ENCODE measurements around the gene WDR90. TPM values are rescaled to one million over a fixed set of nuclear protein-coding genes. Genes with fewer than 3 reads are reported as not detected.
A peak's percentile ranks its signal among the peaks of the same experiment; 100 is the strongest.

Gene WDR90
- total and polyA plus RNA-seq, 2 of the 13 experiments (the other 11 are each of a cell fraction or from before 2014, with no cell fraction given), result 14.9 to 28.9 TPM

DNA sequence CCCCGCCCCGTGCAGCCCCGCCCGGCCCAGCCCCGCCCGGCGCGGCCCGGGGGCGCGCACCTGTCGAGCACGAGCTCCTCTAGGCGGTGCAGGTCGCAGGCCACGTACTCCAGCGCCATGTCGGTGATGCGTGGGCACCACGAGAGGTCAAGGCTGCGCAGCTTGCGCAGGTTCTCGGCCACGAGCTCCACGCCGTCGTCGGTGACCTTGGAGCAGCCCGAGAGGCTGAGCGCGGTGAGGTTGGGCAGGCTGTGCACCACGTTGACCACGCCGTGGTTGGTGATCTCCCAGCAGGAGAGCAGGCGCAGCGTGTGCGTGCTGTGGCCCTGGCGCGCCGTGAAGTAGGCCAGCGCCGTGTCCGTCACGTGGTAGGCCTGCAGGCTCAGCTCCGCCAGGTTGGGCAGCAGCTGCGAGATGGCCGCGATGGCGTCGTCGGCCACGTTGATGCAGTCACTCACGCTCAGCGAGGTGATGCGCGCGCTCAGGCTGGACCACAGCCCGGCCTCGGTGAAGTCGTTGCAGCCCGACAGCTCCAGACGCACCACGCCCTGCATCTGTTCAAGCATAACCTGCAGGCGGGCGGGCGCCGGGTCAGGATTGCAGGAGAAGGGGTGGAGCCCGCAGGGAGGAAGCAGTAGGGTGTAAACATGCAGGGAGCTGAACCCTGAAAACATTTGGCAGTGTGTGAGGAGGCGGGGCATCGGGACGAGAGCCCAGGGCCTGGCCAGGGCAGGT, 46.4 kb downstream of the WDR90 start (continued):
- TF ChIP-seq, protein P1, sequence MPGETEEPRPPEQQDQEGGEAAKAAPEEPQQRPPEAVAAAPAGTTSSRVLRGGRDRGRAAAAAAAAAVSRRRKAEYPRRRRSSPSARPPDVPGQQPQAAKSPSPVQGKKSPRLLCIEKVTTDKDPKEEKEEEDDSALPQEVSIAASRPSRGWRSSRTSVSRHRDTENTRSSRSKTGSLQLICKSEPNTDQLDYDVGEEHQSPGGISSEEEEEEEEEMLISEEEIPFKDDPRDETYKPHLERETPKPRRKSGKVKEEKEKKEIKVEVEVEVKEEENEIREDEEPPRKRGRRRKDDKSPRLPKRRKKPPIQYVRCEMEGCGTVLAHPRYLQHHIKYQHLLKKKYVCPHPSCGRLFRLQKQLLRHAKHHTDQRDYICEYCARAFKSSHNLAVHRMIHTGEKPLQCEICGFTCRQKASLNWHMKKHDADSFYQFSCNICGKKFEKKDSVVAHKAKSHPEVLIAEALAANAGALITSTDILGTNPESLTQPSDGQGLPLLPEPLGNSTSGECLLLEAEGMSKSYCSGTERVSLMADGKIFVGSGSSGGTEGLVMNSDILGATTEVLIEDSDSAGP (CRISPR knock-in tag; IDR thresholded peaks at IDR 0.05; ENCODE audit: borderline replicate concordance), result peak; percentile 73
- TF ChIP-seq, protein P2, sequence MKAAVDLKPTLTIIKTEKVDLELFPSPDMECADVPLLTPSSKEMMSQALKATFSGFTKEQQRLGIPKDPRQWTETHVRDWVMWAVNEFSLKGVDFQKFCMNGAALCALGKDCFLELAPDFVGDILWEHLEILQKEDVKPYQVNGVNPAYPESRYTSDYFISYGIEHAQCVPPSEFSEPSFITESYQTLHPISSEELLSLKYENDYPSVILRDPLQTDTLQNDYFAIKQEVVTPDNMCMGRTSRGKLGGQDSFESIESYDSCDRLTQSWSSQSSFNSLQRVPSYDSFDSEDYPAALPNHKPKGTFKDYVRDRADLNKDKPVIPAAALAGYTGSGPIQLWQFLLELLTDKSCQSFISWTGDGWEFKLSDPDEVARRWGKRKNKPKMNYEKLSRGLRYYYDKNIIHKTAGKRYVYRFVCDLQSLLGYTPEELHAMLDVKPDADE (CRISPR knock-in tag; IDR thresholded peaks at IDR 0.05), result no peak
- peak; percentile 65; the same call in 1 of the 2 replicates for TF ChIP-seq ZMAT3 (CRISPR knock-in tag; conservative IDR thresholded peaks at IDR 0.05)
- TF ChIP-seq, protein P3, sequence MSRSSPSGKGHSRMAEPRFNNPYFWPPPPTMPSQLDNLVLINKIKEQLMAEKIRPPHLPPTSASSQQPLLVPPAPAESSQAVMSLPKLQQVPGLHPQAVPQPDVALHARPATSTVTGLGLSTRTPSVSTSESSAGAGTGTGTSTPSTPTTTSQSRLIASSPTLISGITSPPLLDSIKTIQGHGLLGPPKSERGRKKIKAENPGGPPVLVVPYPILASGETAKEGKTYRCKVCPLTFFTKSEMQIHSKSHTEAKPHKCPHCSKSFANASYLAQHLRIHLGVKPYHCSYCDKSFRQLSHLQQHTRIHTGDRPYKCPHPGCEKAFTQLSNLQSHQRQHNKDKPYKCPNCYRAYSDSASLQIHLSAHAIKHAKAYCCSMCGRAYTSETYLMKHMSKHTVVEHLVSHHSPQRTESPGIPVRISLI (CRISPR knock-in tag; IDR thresholded peaks at IDR 0.05; ENCODE audit: borderline replicate concordance), result no peak
- TF ChIP-seq MEF2D (CRISPR knock-in tag; IDR thresholded peaks at IDR 0.05), result no peak
- TF ChIP-seq, protein P4, sequence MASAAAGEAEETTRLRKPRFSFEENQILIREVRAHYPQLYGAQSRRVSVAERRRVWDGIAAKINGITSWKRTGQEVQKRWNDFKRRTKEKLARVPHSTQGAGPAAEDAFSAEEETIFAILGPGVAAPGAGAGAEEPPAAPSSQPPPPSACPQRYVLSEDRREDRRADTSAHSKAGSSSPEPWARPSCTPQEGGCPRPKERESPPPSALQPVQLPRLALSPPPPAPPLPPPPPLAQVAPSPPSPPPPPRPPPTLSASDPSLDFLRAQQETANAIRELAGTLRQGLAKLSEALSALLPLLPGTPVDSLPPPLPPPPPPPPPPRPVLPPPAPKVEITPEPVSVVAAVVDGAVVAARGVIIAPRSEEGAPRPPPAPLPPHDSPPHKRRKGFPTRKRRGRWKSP (CRISPR knock-in tag; IDR thresholded peaks at IDR 0.05), result peak; percentile 3; the same call in 1 of the 2 replicates
- TF ChIP-seq, protein P5, sequence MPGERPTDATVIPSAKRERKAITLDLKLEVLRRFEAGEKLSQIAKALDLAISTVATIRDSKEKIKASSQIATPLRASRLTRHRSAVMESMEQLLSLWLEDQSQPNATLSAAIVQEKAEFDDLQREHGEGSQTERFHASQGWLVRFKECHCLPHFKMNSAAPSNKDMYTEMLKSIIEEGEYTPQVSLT (CRISPR knock-in tag; IDR thresholded peaks at IDR 0.05; ENCODE audit: borderline replicate concordance, low read depth), result no peak
- no peak for TF ChIP-seq ZNF33A (CRISPR knock-in tag; IDR thresholded peaks at IDR 0.05; ENCODE audit: borderline replicate concordance)
- peak; percentile 25; the same call in 1 of the 2 replicates for TF ChIP-seq BHLHE40 (IDR thresholded peaks at IDR 0.05; ENCODE audit: low read length)
- no peak for TF ChIP-seq JUND (CRISPR knock-in tag; IDR thresholded peaks at IDR 0.05)
- TF ChIP-seq, protein P6, sequence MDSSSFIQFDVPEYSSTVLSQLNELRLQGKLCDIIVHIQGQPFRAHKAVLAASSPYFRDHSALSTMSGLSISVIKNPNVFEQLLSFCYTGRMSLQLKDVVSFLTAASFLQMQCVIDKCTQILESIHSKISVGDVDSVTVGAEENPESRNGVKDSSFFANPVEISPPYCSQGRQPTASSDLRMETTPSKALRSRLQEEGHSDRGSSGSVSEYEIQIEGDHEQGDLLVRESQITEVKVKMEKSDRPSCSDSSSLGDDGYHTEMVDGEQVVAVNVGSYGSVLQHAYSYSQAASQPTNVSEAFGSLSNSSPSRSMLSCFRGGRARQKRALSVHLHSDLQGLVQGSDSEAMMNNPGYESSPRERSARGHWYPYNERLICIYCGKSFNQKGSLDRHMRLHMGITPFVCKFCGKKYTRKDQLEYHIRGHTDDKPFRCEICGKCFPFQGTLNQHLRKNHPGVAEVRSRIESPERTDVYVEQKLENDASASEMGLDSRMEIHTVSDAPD (CRISPR knock-in tag; IDR thresholded peaks at IDR 0.05), result no peak
- TF ChIP-seq, protein P7, sequence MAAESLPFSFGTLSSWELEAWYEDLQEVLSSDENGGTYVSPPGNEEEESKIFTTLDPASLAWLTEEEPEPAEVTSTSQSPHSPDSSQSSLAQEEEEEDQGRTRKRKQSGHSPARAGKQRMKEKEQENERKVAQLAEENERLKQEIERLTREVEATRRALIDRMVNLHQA (CRISPR knock-in tag; IDR thresholded peaks at IDR 0.05), result no peak
- TF ChIP-seq ZNF333 (CRISPR knock-in tag; IDR thresholded peaks at IDR 0.05; ENCODE audit: borderline replicate concordance), result peak; percentile 19; the same call in 1 of the 2 replicates
- TF ChIP-seq NR2C2 (CRISPR knock-in tag; IDR thresholded peaks at IDR 0.05; ENCODE audit: borderline replicate concordance), result 0 out of 2 replicates have a peak, but pooled peaks have one; percentile 24
- no peak for TF ChIP-seq FOXA1 (IDR thresholded peaks at IDR 0.05)
- TF ChIP-seq FOXA1 (CRISPR knock-in tag; IDR thresholded peaks at IDR 0.05), result peak; percentile 28
- no peak for TF ChIP-seq HHEX (CRISPR knock-in tag; IDR thresholded peaks at IDR 0.05)
- TF ChIP-seq ZNF253 (CRISPR knock-in tag; IDR thresholded peaks at IDR 0.05; ENCODE audit: borderline replicate concordance), result peak; percentile 92; the same call in 1 of the 2 replicates
- no peak for TF ChIP-seq BRD4 (CRISPR knock-in tag; IDR thresholded peaks at IDR 0.05)
- peak; percentile 50; the same call in 1 of the 2 replicates for TF ChIP-seq SMAD1 (CRISPR knock-in tag; IDR thresholded peaks at IDR 0.05; ENCODE audit: borderline replicate concordance, low read depth)
- TF ChIP-seq ZSCAN21 (CRISPR knock-in tag; IDR thresholded peaks at IDR 0.05; ENCODE audit: borderline replicate concordance), result peak; percentile 90
